Fibroblast of the aortic adventitia (primary cell): Measurements from ENCODE around the gene DNAJC11. TPM values are rescaled to one million over a fixed set of nuclear protein-coding genes. Genes with fewer than 3 reads are reported as not detected.
A peak's percentile ranks its signal among the peaks of the same experiment; 100 is the strongest.
"Not testable (repeated sequence)": the region's sequence is repeated elsewhere in the genome, so short reads cannot be mapped to it uniquely, and the experiment has no call there.

Source experiments
- DNase-seq: peaks from one replicate; pipeline ENCODE4 v3.0.0-alpha.2; 2010; ENCODE audit warnings: low read depth
- H3K4me3 ChIP-seq: 2 replicates; pipeline ENCODE4 v1.5.1; 2011; ENCODE audit warnings: low read depth, mild to moderate bottlenecking, control low read depth, low read length, moderate library complexity
- CTCF ChIP-seq: IDR thresholded peaks from 2 replicates; pipeline ENCODE4 v1.5.1; 2011; ENCODE audit warnings: mild to moderate bottlenecking, low read length, control low read depth, inconsistent platforms; ENCODE audit not compliant: insufficient read depth
- total RNA-seq: library from RNA; depleted of rRNA; stranded (reverse); fragments of >200 nt; gene quantifications from 2 replicates; pipeline ENCODE4 v1.2.3, GENCODE V29; 2012; ENCODE audit warnings: low replicate concordance

DNAJC11 gene
- total RNA-seq, 1 donor, result 29.5 TPM

GRCh38 chr1:6637770-6638169 lies 63.8 kb downstream of the DNAJC11 start:
- no peak overlapping the region for H3K4me3 ChIP-seq
- no peak for TF ChIP-seq CTCF
- no peak for DNase-seq

- DNase-seq, H3K4me3 ChIP-seq: not testable (repeated sequence)
Measured at GRCh38 chr1:6636778-6637177, 64.8 kb downstream of the DNAJC11 start.

- DNase-seq, result no peak
- H3K4me3 ChIP-seq, result no peak overlapping the region
- peak; percentile 7 for TF ChIP-seq CTCF
Measured at GRCh38 chr1:6635910-6636760, 65.5 kb downstream of the DNAJC11 start.

- DNase-seq, result no peak
- no peak for TF ChIP-seq CTCF
- H3K4me3 ChIP-seq, result no peak overlapping the region
Measured at GRCh38 chr1:6635161-6635909, 66.3 kb downstream of the DNAJC11 start.

GRCh38 chr1:6634371-6635052 lies 67.1 kb downstream of the DNAJC11 start:
- H3K4me3 ChIP-seq, result no peak overlapping the region
- DNase-seq, result peak; percentile 25
- TF ChIP-seq CTCF, result peak; percentile 42

- H3K4me3 ChIP-seq, result no peak overlapping the region
- no peak for DNase-seq
- no peak for TF ChIP-seq CTCF
Measured at GRCh38 chr1:6632588-6633514, 68.8 kb downstream of the DNAJC11 start.
